Measurements from ENCODE around the gene C1orf94. TPM values are rescaled to one million over a fixed set of nuclear protein-coding genes. Genes with fewer than 3 reads are reported as not detected.

C1orf94 gene
- polyA plus RNA-seq, 1 experiment = not detected

GRCh38 chr1:34155860-34156259 lies 20.8 kb upstream of the C1orf94 start:
- POLR2A ChIA-PET = no interaction called here
- Histone ChIP-seq H3K27me3 (ENCODE audit: control insufficient read depth, insufficient read depth, low read length) (no peaks in the 10 kb centered on the region), H3K36me3 (ENCODE audit: control insufficient read depth, insufficient read depth, low read length) (no peaks in the 10 kb centered on the region), H3K4me3 (ENCODE audit: low read depth, low read length) (no peak overlapping the region)
- DNase-seq (ENCODE audit: low read depth) = no peak
- TF ChIP-seq CTCF (IDR thresholded peaks at IDR 0.05; ENCODE audit: insufficient read depth, low read depth, low read length) = no peak
- CTCF ChIA-PET = interaction anchor here (1.3 kb wide), 1 partner anchor 522 kb away, joined by 4 read pairs; no protein-coding TSS in a partner anchor

- no peak for DNase-seq (ENCODE audit: low read depth)
- no peak overlapping the region for H3K4me3 ChIP-seq (ENCODE audit: low read depth, low read length)
- H3K36me3 ChIP-seq (ENCODE audit: control insufficient read depth, insufficient read depth, low read length) = no peaks in the 10 kb centered on the region
- POLR2A ChIA-PET = no interaction called here
- CTCF ChIA-PET = no interaction called here
- H3K27me3 ChIP-seq (ENCODE audit: control insufficient read depth, insufficient read depth, low read length) = no peaks in the 10 kb centered on the region
- no peak for TF ChIP-seq CTCF (IDR thresholded peaks at IDR 0.05; ENCODE audit: insufficient read depth, low read depth, low read length)
Observed at GRCh38 chr1:34156739-34157138, 20.0 kb upstream of the C1orf94 start.

GRCh38 chr1:34162852-34163766 lies 13.6 kb upstream of the C1orf94 start:
- ChIA-PET CTCF (interaction anchor here (0.6 to 5.6 kb wide), 63 partner anchors 9 to 540 kb away, joined by 3 to 70 read pairs (median 4); partner anchors contain the start of gene C1orf94), POLR2A (no interaction called here)
- Histone ChIP-seq H3K4me3 (ENCODE audit: low read depth, low read length) (peak overlapping the region; percentile 62), H3K27me3 (ENCODE audit: control insufficient read depth, insufficient read depth, low read length) (peaks cover 11% of the 10 kb centered on the region), H3K36me3 (ENCODE audit: control insufficient read depth, insufficient read depth, low read length) (no peaks in the 10 kb centered on the region)
- peak; percentile 77 for DNase-seq (ENCODE audit: low read depth)
- TF ChIP-seq CTCF (IDR thresholded peaks at IDR 0.05; ENCODE audit: insufficient read depth, low read depth, low read length) = peak; percentile 93

- Histone ChIP-seq H3K4me3 (ENCODE audit: low read depth, low read length) (peak overlapping the region; percentile 62), H3K36me3 (ENCODE audit: control insufficient read depth, insufficient read depth, low read length) (no peaks in the 10 kb centered on the region), H3K27me3 (ENCODE audit: control insufficient read depth, insufficient read depth, low read length) (peaks cover 11% of the 10 kb centered on the region)
- POLR2A ChIA-PET = no interaction called here
- no peak for TF ChIP-seq CTCF (IDR thresholded peaks at IDR 0.05; ENCODE audit: insufficient read depth, low read depth, low read length)
- CTCF ChIA-PET = interaction anchor here (0.6 to 5.6 kb wide), 58 partner anchors 9 to 541 kb away, joined by 3 to 70 read pairs (median 4); partner anchors contain the start of gene C1orf94
- DNase-seq (ENCODE audit: low read depth) = no peak
Observed at GRCh38 chr1:34163792-34164731, 12.6 kb upstream of the C1orf94 start.
